Endothelial cell of umbilical vein (primary cell): ENCODE measurements around the gene ATP13A2. TPM values are rescaled to one million over a fixed set of nuclear protein-coding genes. Genes with fewer than 3 reads are reported as not detected.

Source experiments
- BruUV-seq: library from RNA; stranded (reverse); fragments of 400-500 nt; replicated peaks from 2 replicates; lab custom pipeline; 2021; lab: Mats Ljungman, UMichigan
- CTCF ChIA-PET: fragments of 300-600, 350-600 bp; sonication (Branson Sonifier 250); formaldehyde crosslinking; loops from one replicate; lab custom pipeline; 2021; ENCODE audit warnings: antibody characterized with exemption, inconsistent platforms; lab: Charles Lee
- POLR2A ChIA-PET: fragments of 300-600, 350-600 bp; sonication (Branson Sonifier 250); formaldehyde crosslinking; loops from one replicate; lab custom pipeline; 2021; ENCODE audit warnings: antibody characterized with exemption, inconsistent platforms; lab: Charles Lee
- DNase-seq: peaks from one replicate; pipeline ENCODE4 v3.0.0-alpha.2; 2011; ENCODE audit warnings: low read depth, low spot score
- FAIRE-seq: peaks from 2 replicates; lab custom pipeline; 2011; peaks lifted over from hg19 to GRCh38; lab: Jason Lieb, UNC
- H2AFZ ChIP-seq: 2 replicates; pipeline ENCODE4 v1.6.0; 2012; ENCODE audit warnings: low read depth, low read length, control low read depth, inconsistent platforms
- H3K27ac ChIP-seq: 2 replicates; pipeline ENCODE4 v1.5.1; 2011; ENCODE audit warnings: low read depth, mild to moderate bottlenecking, control low read depth, low read length, moderate library complexity; ENCODE audit not compliant: insufficient read depth
- H3K27me3 ChIP-seq, 2 experiments: 2 replicates each; pipeline versions ENCODE4 v1.6.0 to v1.6.1; 2011; ENCODE audit warnings: low read length in 2 of 2, mixed read lengths in 1 of 2; ENCODE audit not compliant: control insufficient read depth in 2 of 2, insufficient read depth in 2 of 2
- H3K36me3 ChIP-seq, 2 experiments: 2 replicates in 1 of 2; 3 replicates in 1 of 2; pipeline ENCODE4 v1.5.1; 2011; ENCODE audit warnings: low read length in 2 of 2, mild to moderate bottlenecking in 1 of 2, moderate library complexity in 1 of 2; ENCODE audit not compliant: control insufficient read depth in 2 of 2, insufficient read depth in 2 of 2; ENCODE audit errors: extremely low read depth in 1 of 2
- H3K4me1 ChIP-seq: 3 replicates; pipeline ENCODE4 v1.5.1; 2011; ENCODE audit warnings: mild to moderate bottlenecking, low read length; ENCODE audit not compliant: control insufficient read depth, insufficient read depth; ENCODE audit errors: extremely low read depth
- H3K4me2 ChIP-seq: 2 replicates; pipeline ENCODE4 v1.6.1; 2011; ENCODE audit warnings: low read length, control low read depth, mixed read lengths; ENCODE audit not compliant: insufficient read depth
- H3K4me3 ChIP-seq, 3 experiments: fragments of 200-600 bp in 1 of 3; sonication (generic), shearing (Covaris generic) in 1 of 3; replicated peaks in 1 of 3; 2 replicates each; pipeline ENCODE4 v1.5.1; 2011 to 2016; ENCODE audit warnings: control low read depth in 3 of 3, low read length in 3 of 3, mild to moderate bottlenecking in 2 of 3, inconsistent platforms in 1 of 3, low read depth in 1 of 3, moderate library complexity in 1 of 3; ENCODE audit not compliant: insufficient read depth in 1 of 3
- H3K79me2 ChIP-seq: 2 replicates; pipeline ENCODE4 v1.6.0; 2012; ENCODE audit warnings: low read length, inconsistent platforms; ENCODE audit not compliant: control insufficient read depth, insufficient read depth
- H3K9ac ChIP-seq: replicated peaks from 2 replicates; pipeline ENCODE3; 2011; ENCODE audit warnings: low read length, control low read depth; ENCODE audit not compliant: insufficient read depth; ENCODE audit errors: extremely low read depth
- H3K9me1 ChIP-seq: replicated peaks from 3 replicates; pipeline ENCODE4 v1.6.0; 2011; ENCODE audit warnings: mild to moderate bottlenecking, low read length; ENCODE audit not compliant: control insufficient read depth, insufficient read depth; ENCODE audit errors: extremely low read depth
- H3K9me3 ChIP-seq: replicated peaks from 2 replicates; pipeline ENCODE4 v1.5.1; 2012; ENCODE audit warnings: low read length, inconsistent platforms; ENCODE audit not compliant: control insufficient read depth, insufficient read depth
- H4K20me1 ChIP-seq: replicated peaks from 2 replicates; pipeline ENCODE3; 2011; ENCODE audit warnings: mild to moderate bottlenecking, low read length; ENCODE audit not compliant: control insufficient read depth, insufficient read depth; ENCODE audit errors: extremely low read depth
- CTCF ChIP-seq, 2 donors: IDR thresholded peaks; 1 replicate in 1 of 2; 2 replicates in 1 of 2; pipeline ENCODE4 v1.5.1; 2011; ENCODE audit warnings: low read length in 2 of 2, mild to moderate bottlenecking in 2 of 2, moderate library complexity in 2 of 2, control low read depth in 1 of 2, inconsistent platforms in 1 of 2, low read depth in 1 of 2; ENCODE audit not compliant: insufficient read depth in 1 of 2; ENCODE audit errors: extremely low read depth in 1 of 2
- EZH2 ChIP-seq: IDR thresholded peaks from 2 replicates; pipeline ENCODE4 v1.6.1; 2012; ENCODE audit warnings: borderline replicate concordance, low read depth, mild to moderate bottlenecking, moderate library complexity, low read length, inconsistent platforms; ENCODE audit not compliant: severe bottlenecking
- FOS ChIP-seq: IDR thresholded peaks from 2 replicates; pipeline ENCODE4 v1.6.1; 2011; ENCODE audit warnings: mild to moderate bottlenecking, low read length, moderate library complexity, borderline replicate concordance; ENCODE audit not compliant: insufficient read depth
- GATA2 ChIP-seq: IDR thresholded peaks from 2 replicates; pipeline ENCODE4 v1.7.0; 2011; ENCODE audit warnings: low read depth, mild to moderate bottlenecking, moderate library complexity, mixed read lengths, low read length; ENCODE audit not compliant: insufficient read length, insufficient read depth
- JUN ChIP-seq: IDR thresholded peaks from 2 replicates; pipeline ENCODE4 v1.6.1; 2011; ENCODE audit warnings: borderline replicate concordance, low read depth; ENCODE audit not compliant: insufficient read length, insufficient read depth
- MAX ChIP-seq: IDR thresholded peaks from 2 replicates; pipeline ENCODE4 v1.6.1; 2011; ENCODE audit not compliant: insufficient read depth, insufficient read length
- MYC ChIP-seq: IDR thresholded peaks from one replicate; pipeline ENCODE4 v1.6.1; 2011; ENCODE audit warnings: mild to moderate bottlenecking, low read depth, low read length
- POLR2A ChIP-seq: IDR thresholded peaks from 2 replicates; pipeline ENCODE4 v1.6.1; 2012; ENCODE audit warnings: low read depth, mild to moderate bottlenecking, control low read depth, low read length
- POLR2AphosphoS5 ChIP-seq: IDR thresholded peaks from 2 replicates; pipeline ENCODE4 v1.6.1; 2012; ENCODE audit warnings: low read depth, mild to moderate bottlenecking, control low read depth, low read length, moderate library complexity; ENCODE audit not compliant: insufficient read depth
- dilution Hi-C: fragments of 300-500 bp; cut with MboI; formaldehyde crosslinking; loops from one replicate; pipeline ENCODE4 v1.15.0; 2019; ENCODE audit warnings: low sequenced_read_pairs; ENCODE audit not compliant: extremely low pct_ligation_motif_present
- intact Hi-C: fragments of 100-400 bp; cut with micrococcal nuclease; formaldehyde crosslinking; loops from one replicate; pipeline ENCODE4 v1.10.0; 2022
- polyA plus RNA-seq, 4 experiments: library from polyadenylated mRNA; depleted of rRNA in 3 of 4; stranded (reverse) in 3 of 4; unstranded in 1 of 4; fragments of >200 nt; gene quantifications; 2 replicates each; pipeline versions ENCODE4 v1.2.1 to v1.2.3, GENCODE V29; 2011 to 2012; ENCODE audit warnings: missing spikeins in 1 of 4
- total RNA-seq: library from RNA; stranded (reverse); gene quantifications from 2 replicates; pipeline ENCODE4 v1.2.3, GENCODE V29; 2021

Gene ATP13A2
- total and polyA plus RNA-seq, 2 donors (not counting 3 experiments of a cell fraction or from before 2014, with no cell fraction given): 44.9 to 60.6 TPM

GRCh38 chr1:17007121-17007520 lies 4.6 kb downstream of the ATP13A2 start:
- H3K36me3 ChIP-seq: peaks cover 0 to 15% of the 10 kb centered on the region in 2 experiments
- H3K9me3 ChIP-seq: no peaks in the 10 kb centered on the region
- dilution Hi-C loops (no loop called here), intact Hi-C loops (no loop called here)
- POLR2A ChIA-PET: interaction anchor here (0.7 kb wide), 1 partner anchor 39 kb away, joined by 3 read pairs; no protein-coding TSS in a partner anchor
- CTCF ChIA-PET: no interaction called here
- DNase-seq: no peak
- no peaks in the 10 kb centered on the region for H3K9me1 ChIP-seq
- no peak for FAIRE-seq
- no peak for TF ChIP-seq JUN
- TF ChIP-seq MAX: no peak
- no peak for TF ChIP-seq FOS
- TF ChIP-seq MYC: no peak
- TF ChIP-seq EZH2: no peak
- no peak for TF ChIP-seq POLR2A
- no peak overlapping the region for H3K27ac ChIP-seq
- H2AFZ ChIP-seq: no peak overlapping the region
- peaks cover 17% of the 10 kb centered on the region for H3K4me1 ChIP-seq
- BruUV-seq: no TSS peak
- no peaks in the 10 kb centered on the region for H4K20me1 ChIP-seq
- no peak overlapping the region for H3K4me3 ChIP-seq
- no peaks in the 10 kb centered on the region for H3K27me3 ChIP-seq
- no peak overlapping the region for H3K4me2 ChIP-seq
- H3K9ac ChIP-seq: no peak overlapping the region
- no peaks in the 10 kb centered on the region for H3K79me2 ChIP-seq

GRCh38 chr1:17005365-17005740 lies 6.4 kb downstream of the ATP13A2 start:
- intact Hi-C loops: no loop called here
- H3K27ac ChIP-seq: no peak overlapping the region
- DNase-seq (no peak), FAIRE-seq (no peak)
- H2AFZ ChIP-seq: no peak overlapping the region
- POLR2A ChIA-PET: no interaction called here
- H3K36me3 ChIP-seq: peaks cover 0 to 18% of the 10 kb centered on the region in 2 experiments
- H3K79me2 ChIP-seq: no peaks in the 10 kb centered on the region
- no peaks in the 10 kb centered on the region for H3K27me3 ChIP-seq
- no peak overlapping the region for H3K4me2 ChIP-seq
- H4K20me1 ChIP-seq: no peaks in the 10 kb centered on the region
- no peak overlapping the region for H3K4me3 ChIP-seq
- dilution Hi-C loops: no loop called here
- no peak overlapping the region for H3K9ac ChIP-seq
- H3K4me1 ChIP-seq: peaks cover 8% of the 10 kb centered on the region
- BruUV-seq: no TSS peak
- H3K9me3 ChIP-seq: no peaks in the 10 kb centered on the region
- TF ChIP-seq MYC (no peak), FOS (no peak), POLR2AphosphoS5 (no peak), EZH2 (no peak), MAX (no peak), POLR2A (no peak), GATA2 (no peak), CTCF (IDR thresholded peaks at IDR 0.05; ENCODE audit: extremely low read depth in 1 of 2, insufficient read depth in 1 of 2, low read depth in 1 of 2, low read length in 2 of 2) (no peak), JUN (no peak)
- H3K9me1 ChIP-seq: no peaks in the 10 kb centered on the region
- CTCF ChIA-PET: interaction anchor here (1.2 to 1.4 kb wide), 2 partner anchors 38 to 42 kb away, joined by 3 read pairs; no protein-coding TSS in a partner anchor
